Measurements from ENCODE around the gene SYNPO2. TPM values are rescaled to one million over a fixed set of nuclear protein-coding genes. Genes with fewer than 3 reads are reported as not detected.

Gene SYNPO2
- total RNA-seq, 1 experiment from 2014 or later: 0.93 TPM

- H3K36me3 ChIP-seq (ENCODE audit: control insufficient read depth in 1 of 2, insufficient read depth in 2 of 2, low read length in 2 of 2): no peaks in the 10 kb centered on the region
- no TSS peak for BruUV-seq (replicated peaks)
- H3K27ac ChIP-seq (ENCODE audit: low read depth, low read length): no peak overlapping the region
- DNase-seq (ENCODE audit: low read depth, low spot score): no peak
- H3K9me2 ChIP-seq (ENCODE audit: insufficient read depth): no peaks in the 10 kb centered on the region
- H3K27me3 ChIP-seq (ENCODE audit: insufficient read depth, low read length): no peaks in the 10 kb centered on the region
- H3K79me2 ChIP-seq (ENCODE audit: insufficient read depth, low read length): no peaks in the 10 kb centered on the region
- RAD21 ChIA-PET (ENCODE audit: low non-redundant PET in 1 of 2, low total read pairs in 2 of 2, uncharacterized antibody in 2 of 2, unreplicated experiment in 2 of 2): no interaction called here
- POLR2A ChIA-PET: no interaction called here
- no peak for ATAC-seq
- H3K4me3 ChIP-seq (replicated peaks in 1 of 2; ENCODE audit: low read depth in 1 of 2, low read length in 2 of 2): no peak overlapping the region
- H3K9ac ChIP-seq (ENCODE audit: low read length): no peak overlapping the region
- peak overlapping the region; percentile 35 for H3K4me2 ChIP-seq (ENCODE audit: low read length)
- TF ChIP-seq ZFX (IDR thresholded peaks at IDR 0.05) (no peak), SIN3A (IDR thresholded peaks at IDR 0.05; ENCODE audit: low read depth) (no peak), ZBTB33 (IDR thresholded peaks at IDR 0.05; ENCODE audit: extremely low read depth, insufficient replicate concordance, low read length) (no peak), CTCF (IDR thresholded peaks at IDR 0.05 in 2 of 3, conservative IDR thresholded peaks at IDR 0.05 in 1 of 3; ENCODE audit: borderline replicate concordance in 1 of 3, insufficient read depth in 1 of 3, low read depth in 2 of 3, low read length in 2 of 3) (no peak), EZH2 (IDR thresholded peaks at IDR 0.05) (no peak), ZNF274 (IDR thresholded peaks at IDR 0.05; ENCODE audit: low read depth, low read length) (no peak), CEBPB (IDR thresholded peaks at IDR 0.05; ENCODE audit: low read depth) (no peak), SP1 (IDR thresholded peaks at IDR 0.05; ENCODE audit: low read depth) (no peak), JUND (IDR thresholded peaks at IDR 0.05) (no peak), SRF (IDR thresholded peaks at IDR 0.05; ENCODE audit: low read depth) (no peak), RAD21 (IDR thresholded peaks at IDR 0.05; ENCODE audit: low read depth) (no peak), FOSL1 (IDR thresholded peaks at IDR 0.05; ENCODE audit: low read depth) (no peak)
- TF ChIP-seq, protein P1, sequence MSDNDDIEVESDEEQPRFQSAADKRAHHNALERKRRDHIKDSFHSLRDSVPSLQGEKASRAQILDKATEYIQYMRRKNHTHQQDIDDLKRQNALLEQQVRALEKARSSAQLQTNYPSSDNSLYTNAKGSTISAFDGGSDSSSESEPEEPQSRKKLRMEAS (IDR thresholded peaks at IDR 0.05): no peak
- TF ChIP-seq, protein P2, sequence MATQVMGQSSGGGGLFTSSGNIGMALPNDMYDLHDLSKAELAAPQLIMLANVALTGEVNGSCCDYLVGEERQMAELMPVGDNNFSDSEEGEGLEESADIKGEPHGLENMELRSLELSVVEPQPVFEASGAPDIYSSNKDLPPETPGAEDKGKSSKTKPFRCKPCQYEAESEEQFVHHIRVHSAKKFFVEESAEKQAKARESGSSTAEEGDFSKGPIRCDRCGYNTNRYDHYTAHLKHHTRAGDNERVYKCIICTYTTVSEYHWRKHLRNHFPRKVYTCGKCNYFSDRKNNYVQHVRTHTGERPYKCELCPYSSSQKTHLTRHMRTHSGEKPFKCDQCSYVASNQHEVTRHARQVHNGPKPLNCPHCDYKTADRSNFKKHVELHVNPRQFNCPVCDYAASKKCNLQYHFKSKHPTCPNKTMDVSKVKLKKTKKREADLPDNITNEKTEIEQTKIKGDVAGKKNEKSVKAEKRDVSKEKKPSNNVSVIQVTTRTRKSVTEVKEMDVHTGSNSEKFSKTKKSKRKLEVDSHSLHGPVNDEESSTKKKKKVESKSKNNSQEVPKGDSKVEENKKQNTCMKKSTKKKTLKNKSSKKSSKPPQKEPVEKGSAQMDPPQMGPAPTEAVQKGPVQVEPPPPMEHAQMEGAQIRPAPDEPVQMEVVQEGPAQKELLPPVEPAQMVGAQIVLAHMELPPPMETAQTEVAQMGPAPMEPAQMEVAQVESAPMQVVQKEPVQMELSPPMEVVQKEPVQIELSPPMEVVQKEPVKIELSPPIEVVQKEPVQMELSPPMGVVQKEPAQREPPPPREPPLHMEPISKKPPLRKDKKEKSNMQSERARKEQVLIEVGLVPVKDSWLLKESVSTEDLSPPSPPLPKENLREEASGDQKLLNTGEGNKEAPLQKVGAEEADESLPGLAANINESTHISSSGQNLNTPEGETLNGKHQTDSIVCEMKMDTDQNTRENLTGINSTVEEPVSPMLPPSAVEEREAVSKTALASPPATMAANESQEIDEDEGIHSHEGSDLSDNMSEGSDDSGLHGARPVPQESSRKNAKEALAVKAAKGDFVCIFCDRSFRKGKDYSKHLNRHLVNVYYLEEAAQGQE (IDR thresholded peaks at IDR 0.05; ENCODE audit: low read depth): no peak
- H3K9me3 ChIP-seq (ENCODE audit: control insufficient read depth in 1 of 2, insufficient read depth in 1 of 2, low read depth in 1 of 2, low read length in 2 of 2): no peaks in the 10 kb centered on the region
- intact Hi-C loops (cut with micrococcal nuclease): no loop called here
- H2AFZ ChIP-seq (ENCODE audit: low read depth, low read length, poor library complexity, severe bottlenecking): peak overlapping the region; percentile 27
- H4K20me1 ChIP-seq (ENCODE audit: insufficient read depth): no peaks in the 10 kb centered on the region
- H3K4me1 ChIP-seq (ENCODE audit: control insufficient read depth in 1 of 2, insufficient read depth in 2 of 2, low read length in 2 of 2): peaks cover 0 to 7% of the 10 kb centered on the region in 2 experiments; a peak in 1 of 4 replicates
- CTCF ChIA-PET: no interaction called here
Measured at GRCh38 chr4:118850488-118851173, 38.0 kb upstream of the SYNPO2 start.
